ENCODE results near the gene PSMG4. TPM values are rescaled to one million over a fixed set of nuclear protein-coding genes. Genes with fewer than 3 reads are reported as not detected.

PSMG4 gene
- total and polyA plus RNA-seq, 2 of the 8 experiments (the other 6 are each of a cell fraction or from before 2014, with no cell fraction given): 40.6 to 113 TPM

DNA sequence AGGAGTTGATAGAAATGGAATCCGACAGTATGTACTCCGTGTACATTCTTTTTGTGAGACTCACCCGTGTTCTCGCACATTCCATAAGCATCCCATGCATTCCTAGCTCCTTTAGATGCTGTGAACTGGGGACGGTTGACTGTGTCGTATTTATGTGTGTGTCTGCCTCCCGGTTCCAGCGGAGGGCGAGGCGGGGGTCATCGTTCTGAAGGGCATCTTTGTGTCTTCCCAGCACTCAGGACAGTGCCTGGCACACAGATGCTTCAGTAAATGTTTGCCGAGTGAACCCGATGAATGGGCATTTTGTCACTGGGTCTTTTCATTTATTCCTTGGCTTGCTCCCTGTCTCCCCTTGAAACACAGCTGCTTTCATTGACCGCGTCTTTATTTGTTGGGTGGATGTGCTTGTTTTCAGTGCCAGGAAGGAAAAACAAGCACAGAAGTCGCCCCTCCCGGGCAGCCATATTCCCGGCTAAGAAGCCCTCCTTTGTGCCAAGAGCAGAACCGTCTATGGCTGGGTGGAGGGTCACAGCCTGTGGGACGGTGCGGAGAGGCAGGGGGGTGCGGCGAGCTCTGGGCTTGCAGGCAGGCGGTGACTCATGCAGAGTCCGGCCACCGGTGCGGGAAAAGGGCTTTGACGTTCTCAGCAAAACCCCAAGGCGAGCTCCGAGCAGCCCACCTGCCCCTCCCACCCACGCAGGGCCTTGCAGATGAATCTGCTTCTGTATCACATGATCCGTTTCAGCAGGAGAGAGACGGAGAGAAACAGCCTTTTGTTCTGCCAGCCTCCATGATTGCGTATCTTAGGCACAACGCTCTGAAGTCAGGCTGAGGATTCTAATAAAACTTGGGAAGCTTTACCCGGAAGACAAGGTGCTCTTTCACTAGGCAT, 11.2 kb upstream of the PSMG4 start:
- ChIA-PET POLR2A (ENCODE audit: partially characterized antibody) (interaction anchor here (0.7 to 10.7 kb wide), 12 partner anchors 8 to 248 kb away, joined by 3 to 122 read pairs (median 4); partner anchors contain the start of genes NQO2, PSMG4 and TUBB2B), CTCF (ENCODE audit: partially characterized antibody) (interaction anchor here (0.5 to 12.9 kb wide), 17 partner anchors 11 to 857 kb away, joined by 3 to 263 read pairs (median 3); partner anchors contain the start of genes PSMG4 and TUBB2B)
- no peak overlapping the region for H3K4ac ChIP-seq (replicated peaks; ENCODE audit: insufficient read length, low read depth, low read length)
- no peaks in the 10 kb centered on the region for H3K79me2 ChIP-seq (ENCODE audit: control insufficient read depth in 1 of 2, insufficient read depth in 2 of 2, low read length in 2 of 2)
- H2AK5ac ChIP-seq (ENCODE audit: low read depth, low read length): no peak overlapping the region
- H3K18ac ChIP-seq (ENCODE audit: extremely low read depth, low read length): peak overlapping the region; percentile 56
- peak overlapping the region; percentile 63 for H4K91ac ChIP-seq (replicated peaks; ENCODE audit: insufficient read length, low read length)
- H2BK120ac ChIP-seq (replicated peaks; ENCODE audit: low read depth, low read length): no peak overlapping the region
- peak overlapping the region; percentile 45 to 53; a peak in 3 of 4 replicates for H3K4me2 ChIP-seq (ENCODE audit: insufficient read depth in 1 of 2, low read depth in 2 of 2, low read length in 2 of 2)
- H3K4me1 ChIP-seq (replicated peaks in 1 of 4; ENCODE audit: control insufficient read depth in 3 of 4, insufficient read depth in 4 of 4, low read length in 3 of 4): peaks cover 3 to 9% (median 7%) of the 10 kb centered on the region in 4 experiments; a peak in 6 of 7 replicates
- no peaks in the 10 kb centered on the region for H3K9me3 ChIP-seq (ENCODE audit: insufficient read depth in 2 of 2, low read depth in 1 of 2, low read length in 1 of 2)
- no peak overlapping the region for H3K14ac ChIP-seq (ENCODE audit: insufficient read length)
- no peak overlapping the region for H3K4me3 ChIP-seq (ENCODE audit: extremely low read depth in 1 of 4, insufficient read depth in 2 of 4, low read depth in 3 of 4, low read length in 4 of 4)
- peak overlapping the region; percentile 70; the same call in 1 of the 2 replicates for H2BK12ac ChIP-seq (ENCODE audit: low read depth, low read length)
- no peak overlapping the region for H4K5ac ChIP-seq (ENCODE audit: insufficient read length, low read depth, low read length)
- DNase-seq (ENCODE audit: low read depth in 1 of 2, low spot score in 2 of 2) (peak in 1 of 2 experiments; percentile 67), FAIRE-seq (no peak)
- H2BK15ac ChIP-seq (ENCODE audit: low read length): 0 out of 2 replicates have a peak overlapping the region, but pooled peaks have one; percentile 40
- no peak overlapping the region for H3K27ac ChIP-seq (ENCODE audit: low read depth, low read length)
- H3K56ac ChIP-seq (replicated peaks; ENCODE audit: insufficient read length, low read depth, low read length): no peak overlapping the region
- no peak overlapping the region; a peak in 1 of 7 replicates for H3K9ac ChIP-seq (replicated peaks in 1 of 4; ENCODE audit: extremely low read depth in 1 of 4, low read depth in 3 of 4, low read length in 3 of 4)
- H3K79me1 ChIP-seq (ENCODE audit: low read depth, low read length): no peaks in the 10 kb centered on the region
- no peak overlapping the region for H3K23ac ChIP-seq (ENCODE audit: insufficient read length)
- H4K20me1 ChIP-seq (replicated peaks in 1 of 2; ENCODE audit: control insufficient read depth in 1 of 2, insufficient read depth in 2 of 2, low read length in 2 of 2): no peaks in the 10 kb centered on the region
- peak overlapping the region; percentile 61; the same call in 1 of the 2 replicates for H2BK5ac ChIP-seq (ENCODE audit: low read depth, low read length)
- H3K27me3 ChIP-seq (replicated peaks in 1 of 4; ENCODE audit: control insufficient read depth in 3 of 4, extremely low read depth in 1 of 4, insufficient read depth in 3 of 4, low read length in 3 of 4): no peaks in the 10 kb centered on the region; a peak in 2 of 7 replicates
- H4K8ac ChIP-seq (ENCODE audit: extremely low read depth, insufficient read depth, low read length): peak overlapping the region; percentile 52
- no peaks in the 10 kb centered on the region for H3K36me3 ChIP-seq (ENCODE audit: control insufficient read depth in 2 of 4, insufficient read depth in 4 of 4, low read length in 3 of 4)
- peak overlapping the region; percentile 94 for H2AFZ ChIP-seq (ENCODE audit: low read length)
- peak overlapping the region; percentile 92; the same call in 1 of the 2 replicates for H2BK20ac ChIP-seq (ENCODE audit: low read length)
- WGBS, 2 experiments (ENCODE audit: extremely low coverage in 1 of 2, insufficient coverage in 1 of 2, insufficient read length in 1 of 2, insufficient replicate concordance in 2 of 2, low coverage in 1 of 2, low lambda C conversion rate in 2 of 2, missing lambda C conversion rate in 1 of 2): 63% methylated on average over 36 of the region's 36 CpGs; no CpG with 5 or more reads in 1 of the 2 experiments
- no peaks in the 10 kb centered on the region for H3K23me2 ChIP-seq (ENCODE audit: low read depth, low read length)
- TF ChIP-seq RFX5 (IDR thresholded peaks at IDR 0.05; ENCODE audit: borderline replicate concordance, low read depth, low read length) (no peak), CREB1 (IDR thresholded peaks at IDR 0.05) (no peak), SAP30 (IDR thresholded peaks at IDR 0.05; ENCODE audit: insufficient read depth, insufficient replicate concordance, low read length) (no peak), CHD2 (IDR thresholded peaks at IDR 0.05; ENCODE audit: low read length) (no peak)

Measured in H1 (cell line).